GM12878 (cell line): ENCODE results near the gene SLC6A3. TPM values are rescaled to one million over a fixed set of nuclear protein-coding genes. Genes with fewer than 3 reads are reported as not detected.

Experiments
- ATAC-seq: fragments of 200-7000 bp; cut with Tn5 transposase; 3 replicates; pipeline ENCODE4 v1.9.1; 2020; ENCODE audit warnings: mild to moderate bottlenecking, moderate library complexity
- BruUV-seq: library from RNA; stranded (reverse); fragments of 400-500 nt; replicated peaks from 2 replicates; lab custom pipeline; 2021; lab: Mats Ljungman, UMichigan
- CTCF ChIA-PET: fragments of 300-600 bp; sonication (Branson Sonifier 250); formaldehyde crosslinking; extraction: SDS; loops from one replicate; lab custom pipeline; 2021; ENCODE audit warnings: inconsistent platforms; lab: Yijun Ruan, JAX
- POLR2A ChIA-PET: fragments of 350-600 bp; formaldehyde crosslinking; extraction: SDS; loops from one replicate; lab custom pipeline; 2021; ENCODE audit warnings: inconsistent platforms; lab: Charles Lee
- RAD21 ChIA-PET: fragments of 300-600 bp; sonication (Branson Sonifier 250); formaldehyde crosslinking; loops from one replicate; lab custom pipeline; 2023; ENCODE audit warnings: antibody characterized with exemption; ENCODE audit not compliant: unreplicated experiment; lab: Charles Lee
- SMC1A ChIA-PET: fragments of 300-600 bp; sonication (Branson Sonifier 250); formaldehyde crosslinking; loops from one replicate; lab custom pipeline; 2023; ENCODE audit not compliant: unreplicated experiment, uncharacterized antibody; lab: Charles Lee
- DNase-seq: peaks from one replicate; pipeline ENCODE4 v3.0.0-alpha.2; 2011; ENCODE audit warnings: low read depth, low spot score
- FAIRE-seq: peaks from 3 replicates; lab custom pipeline; 2011; peaks lifted over from hg19 to GRCh38; lab: Jason Lieb, UNC
- H2AFZ ChIP-seq: 2 replicates; pipeline ENCODE4 v1.6.0; 2011; ENCODE audit warnings: low read depth, low read length, control low read depth; ENCODE audit not compliant: control insufficient read depth
- H3K27ac ChIP-seq: 2 replicates; pipeline ENCODE4 v1.5.1; 2011; ENCODE audit warnings: control low read depth; ENCODE audit not compliant: control insufficient read depth, insufficient read depth
- H3K27me3 ChIP-seq, 2 experiments: replicated peaks in 1 of 2; 2 replicates each; pipeline versions ENCODE4 v1.6.0 to v1.6.1; 2011; ENCODE audit warnings: low read length in 1 of 2; ENCODE audit not compliant: control insufficient read depth in 2 of 2, insufficient read depth in 2 of 2
- H3K36me3 ChIP-seq, 2 experiments: 2 replicates each; pipeline ENCODE4 v1.5.1; 2011; ENCODE audit warnings: low read length in 1 of 2; ENCODE audit not compliant: control insufficient read depth in 2 of 2, insufficient read depth in 2 of 2
- H3K4me1 ChIP-seq: 2 replicates; pipeline ENCODE4 v1.6.1; 2011; ENCODE audit warnings: mild to moderate bottlenecking, low read length, moderate library complexity, mixed read lengths; ENCODE audit not compliant: control insufficient read depth, insufficient read depth
- H3K4me2 ChIP-seq: 2 replicates; pipeline ENCODE4 v1.6.0; 2011; ENCODE audit warnings: control low read depth; ENCODE audit not compliant: control insufficient read depth, insufficient read depth
- H3K4me3 ChIP-seq: fragments of 200-600 bp; sonication (generic); 2 replicates; pipeline ENCODE4 v1.5.1; 2016
- H3K79me2 ChIP-seq: 2 replicates; pipeline ENCODE4 v1.6.0; 2011; ENCODE audit warnings: low read length; ENCODE audit not compliant: control insufficient read depth, insufficient read depth
- H3K9ac ChIP-seq: 2 replicates; pipeline ENCODE4 v1.8.0; 2011; ENCODE audit warnings: low read length, control low read depth, mixed read lengths; ENCODE audit not compliant: control insufficient read depth, insufficient read depth
- H3K9me3 ChIP-seq: replicated peaks from 3 replicates; pipeline ENCODE4 v1.5.1; 2011; ENCODE audit warnings: mild to moderate bottlenecking, low read length; ENCODE audit not compliant: control insufficient read depth, insufficient read depth
- H4K20me1 ChIP-seq: 2 replicates; pipeline ENCODE4 v1.6.0; 2011; ENCODE audit not compliant: control insufficient read depth, insufficient read depth
- ATF2 ChIP-seq: IDR thresholded peaks from 2 replicates; pipeline ENCODE4 v1.6.1; 2012; ENCODE audit warnings: low read length, inconsistent platforms
- CBX3 ChIP-seq: fragments of 200-600 bp; sonication (generic); IDR thresholded peaks from 2 replicates; pipeline ENCODE4 v1.6.1; 2016; ENCODE audit warnings: low read depth, borderline replicate concordance
- EGR1 ChIP-seq, 2 experiments: IDR thresholded peaks; 1 replicate in 1 of 2; 2 replicates in 1 of 2; pipeline ENCODE4 v1.6.1; 2011 to 2012; ENCODE audit warnings: low read depth in 2 of 2, low read length in 2 of 2, borderline replicate concordance in 1 of 2, mild to moderate bottlenecking in 1 of 2, moderate library complexity in 1 of 2
- ELK1 ChIP-seq: IDR thresholded peaks from 2 replicates; pipeline ENCODE4 v1.6.1; 2012; ENCODE audit warnings: low read depth, low read length, improper control_type of control experiment
- EP300 ChIP-seq, 2 experiments: fragments of 150-350 bp in 1 of 2; IDR thresholded peaks; 2 replicates each; pipeline ENCODE4 v1.6.1; 2011 to 2012; ENCODE audit warnings: low read depth in 2 of 2, low read length in 2 of 2, borderline replicate concordance in 1 of 2, improper control_type of control experiment in 1 of 2, inconsistent platforms in 1 of 2; ENCODE audit not compliant: control insufficient read depth in 1 of 2
- JUNB ChIP-seq: IDR thresholded peaks from 2 replicates; pipeline ENCODE4 v1.6.1; 2016; ENCODE audit warnings: antibody characterized with exemption, mild to moderate bottlenecking
- MXI1 ChIP-seq: fragments of 150-350 bp; IDR thresholded peaks from 2 replicates; pipeline ENCODE4 v1.6.1; 2011; ENCODE audit warnings: low read depth, mild to moderate bottlenecking, inconsistent platforms, low read length, improper control_type of control experiment
- RB1 ChIP-seq: fragments of 450-650 bp; formaldehyde crosslinking; IDR thresholded peaks from 2 replicates; pipeline ENCODE4 v1.6.1; 2017; ENCODE audit warnings: mild to moderate bottlenecking, borderline replicate concordance
- SKIL ChIP-seq: fragments of 450-650 bp; IDR thresholded peaks from 2 replicates; pipeline ENCODE4 v1.6.1; 2017; ENCODE audit warnings: mild to moderate bottlenecking, low read depth, inconsistent platforms; ENCODE audit not compliant: poor library complexity, severe bottlenecking
- TCF12 ChIP-seq: IDR thresholded peaks from 2 replicates; pipeline ENCODE4 v1.6.1; 2011; ENCODE audit warnings: low read depth, mild to moderate bottlenecking, low read length
- ZNF207 ChIP-seq: fragments of 450-650 bp; IDR thresholded peaks from 2 replicates; pipeline ENCODE4 v1.6.1; 2014; ENCODE audit warnings: antibody characterized with exemption, mild to moderate bottlenecking, borderline replicate concordance
- ZNF274 ChIP-seq: IDR thresholded peaks from one replicate; pipeline ENCODE4 v1.8.0; 2011; ENCODE audit not compliant: insufficient read length, insufficient read depth
- ZNF592 ChIP-seq: fragments of 450-650 bp; IDR thresholded peaks from 2 replicates; pipeline ENCODE4 v1.6.1; 2017; ENCODE audit warnings: mild to moderate bottlenecking, moderate library complexity
- WGBS: methylation state at CpG from one replicate; pipeline ENCODE4 v1.1.6; 2016; ENCODE audit warnings: low lambda C conversion rate; ENCODE audit not compliant: insufficient replicate concordance, insufficient coverage; ENCODE audit errors: missing lambda C conversion rate; 5-methylcytosine and 5-hydroxymethylcytosine counted together
- in situ Hi-C: fragments of 300-500 bp; cut with MboI; formaldehyde crosslinking; loops from 9 replicates; pipeline ENCODE4 v1.14.3; 2018; ENCODE audit warnings: mixed read lengths
- intact Hi-C: fragments of 100-400 bp; cut with micrococcal nuclease; formaldehyde crosslinking; loops from one replicate; pipeline ENCODE4 v1.14.2; 2022; ENCODE audit not compliant: unreplicated experiment
- polyA plus RNA-seq, 11 experiments: library from polyadenylated mRNA; depleted of rRNA in 4 of 11; unstranded in 6 of 11; stranded (reverse) in 5 of 11; fragments of >200 nt; fragmentation: Nextera tagmentation in 4 of 11; fragmentation: Illumina TruSeq in 1 of 11; extraction: Ambion mirVana in 4 of 11; extraction: Trizol in 1 of 11; gene quantifications; 1 replicate in 1 of 11; 2 replicates in 10 of 11; pipeline versions ENCODE4 v1.2.1 to v1.2.3, GENCODE V29; 2011 to 2016; ENCODE audit warnings: inconsistent platforms in 2 of 11, missing spikeins in 2 of 11, low read depth in 1 of 11
- total RNA-seq, 4 experiments: library from RNA; depleted of rRNA in 3 of 4; stranded (reverse); fragments of >200 nt in 3 of 4; fragmentation: Illumina TruSeq in 1 of 4; extraction: Trizol in 1 of 4; gene quantifications; 2 replicates each; pipeline versions ENCODE4 v1.2.1 to v1.2.3, GENCODE V29; 2013 to 2021

SLC6A3 gene
- total and polyA plus RNA-seq, 10 of the 15 experiments (the other 5 are each of a cell fraction or from before 2014, with no cell fraction given), result 0.01 TPM; not detected in 9

GRCh38 chr5:1419476-1420210 is 25.6 kb downstream of the SLC6A3 start:
- no peaks in the 10 kb centered on the region; a peak in 1 of 4 replicates for H3K27me3 ChIP-seq
- H2AFZ ChIP-seq, result no peak overlapping the region
- H3K9ac ChIP-seq, result no peak overlapping the region
- H3K36me3 ChIP-seq, result no peaks in the 10 kb centered on the region
- no peaks in the 10 kb centered on the region; the same call in 1 of the 2 replicates for H4K20me1 ChIP-seq
- no peaks in the 10 kb centered on the region for H3K9me3 ChIP-seq
- intact Hi-C loops, result no loop called here
- H3K79me2 ChIP-seq, result no peaks in the 10 kb centered on the region
- no peak for DNase-seq
- H3K4me3 ChIP-seq, result no peak overlapping the region
- in situ Hi-C loops, result no loop called here
- no peak for TF ChIP-seq ZNF274
- no peak for TF ChIP-seq MXI1
- no peak for TF ChIP-seq JUNB
- no peak for TF ChIP-seq SKIL
- TF ChIP-seq ELK1, result no peak
- no peak for TF ChIP-seq EGR1 (IDR thresholded peaks at IDR 0.05; ENCODE audit: borderline replicate concordance in 1 of 2, low read depth in 2 of 2, low read length in 2 of 2)
- TF ChIP-seq ZNF207, result no peak
- TF ChIP-seq TCF12, result no peak
- no peak for TF ChIP-seq ATF2
- no peak for TF ChIP-seq CBX3
- no peak for TF ChIP-seq ZNF592
- no peak for TF ChIP-seq EP300 (IDR thresholded peaks at IDR 0.05; ENCODE audit: borderline replicate concordance in 1 of 2, control insufficient read depth in 1 of 2, low read depth in 2 of 2, low read length in 2 of 2)
- no peak for TF ChIP-seq RB1
- TF ChIP-seq, all 136 proteins: peak for 0
- RAD21 ChIA-PET, result no interaction called here
- CTCF ChIA-PET, result no interaction called here
- SMC1A ChIA-PET, result no interaction called here
- H3K27ac ChIP-seq, result no peak overlapping the region
- no peak overlapping the region for H3K4me2 ChIP-seq
- H3K4me1 ChIP-seq, result no peaks in the 10 kb centered on the region
- BruUV-seq, result no TSS peak
- POLR2A ChIA-PET, result no interaction called here
- 15% methylated on average over 11 of the region's 11 CpGs for WGBS
- no peak for ATAC-seq
- FAIRE-seq, result no peak
